Measurements from ENCODE around the gene MRPL32.
"Not testable (repeated sequence)": the region's sequence is repeated elsewhere in the genome, so short reads cannot be mapped to it uniquely, and the experiment has no call there.

Gene MRPL32

GRCh38 chr7:42931834-42932651 lies at the start of gene MRPL32, which contains the start of gene PSMA2:
MRPL32 (plus strand) TSS chr7:42932376; CDS start chr7:42932387, 11 bp downstream.
PSMA2 (minus strand) TSS chr7:42932174; CDS start chr7:42932158, 16 bp downstream.
- Histone ChIP-seq H3K27ac (ENCODE audit: low read depth, low read length) (peak within 1 kb of the TSS; percentile 56), H3K36me3 (ENCODE audit: low read length) (peaks cover 19% of the 10 kb centered on the region), H3K9ac (ENCODE audit: low read length) (peak within 1 kb of the TSS; percentile 93), H3K4me2 (ENCODE audit: low read depth, low read length, poor library complexity, severe bottlenecking) (peak within 1 kb of the TSS; percentile 99), H3K27me3 (ENCODE audit: low read length) (no peaks in the 10 kb centered on the region), H2AFZ (ENCODE audit: low read depth, low read length, severe bottlenecking) (peak within 1 kb of the TSS; percentile 85), H3K9me3 (ENCODE audit: insufficient read depth, low read length) (no peaks in the 10 kb centered on the region), H3F3A (ENCODE audit: insufficient read depth) (peaks cover 4% of the 10 kb centered on the region; the same call in 1 of the 2 replicates), H3K79me2 (ENCODE audit: insufficient read depth, low read length) (peaks cover 81% of the 10 kb centered on the region), H3K9me2 (replicated peaks; ENCODE audit: insufficient read depth, low read length) (no peaks in the 10 kb centered on the region), H3K4me3 (ENCODE audit: insufficient read depth, low read length, poor library complexity, severe bottlenecking) (peak within 1 kb of the TSS; percentile 99), H4K20me1 (ENCODE audit: low read depth, low read length) (peaks cover 27% of the 10 kb centered on the region; the same call in 1 of the 2 replicates)
- TF ChIP-seq CTCF (IDR thresholded peaks at IDR 0.05; ENCODE audit: insufficient read depth, low read length, poor library complexity, severe bottlenecking) (no peak), EZH2phosphoT487 (conservative IDR thresholded peaks at IDR 0.05; ENCODE audit: low read length) (no peak)

GRCh38 chr7:42883950-42884349 lies 48.2 kb upstream of the MRPL32 start:
- Histone ChIP-seq H3K27ac (ENCODE audit: low read depth, low read length) (no peak overlapping the region), H3K4me2 (ENCODE audit: low read depth, low read length, poor library complexity, severe bottlenecking) (no peak overlapping the region)

GRCh38 chr7:42885183-42885582 lies 47.0 kb upstream of the MRPL32 start:
- not testable (repeated sequence) for H3K27ac ChIP-seq (ENCODE audit: low read depth, low read length); H4K20me1 ChIP-seq (ENCODE audit: low read depth, low read length); H3K9me2 ChIP-seq (replicated peaks; ENCODE audit: insufficient read depth, low read length); H3K36me3 ChIP-seq (ENCODE audit: low read length); H3K79me2 ChIP-seq (ENCODE audit: insufficient read depth, low read length); H3K9me3 ChIP-seq (ENCODE audit: insufficient read depth, low read length); H3K27me3 ChIP-seq (ENCODE audit: low read length); H3K4me3 ChIP-seq (ENCODE audit: insufficient read depth, low read length, poor library complexity, severe bottlenecking); H3F3A ChIP-seq (ENCODE audit: insufficient read depth); H3K9ac ChIP-seq (ENCODE audit: low read length); H3K4me2 ChIP-seq (ENCODE audit: low read depth, low read length, poor library complexity, severe bottlenecking); H2AFZ ChIP-seq (ENCODE audit: low read depth, low read length, severe bottlenecking)

More at GRCh38 chr7:42883950-42884349, 48.2 kb upstream of the MRPL32 start:
- TF ChIP-seq EZH2phosphoT487 (conservative IDR thresholded peaks at IDR 0.05; ENCODE audit: low read length) (no peak), CTCF (IDR thresholded peaks at IDR 0.05; ENCODE audit: insufficient read depth, low read length, poor library complexity, severe bottlenecking) (no peak)
- H2AFZ ChIP-seq (ENCODE audit: low read depth, low read length, severe bottlenecking) = no peak overlapping the region
- H3K9ac ChIP-seq (ENCODE audit: low read length) = no peak overlapping the region
- no peaks in the 10 kb centered on the region for H4K20me1 ChIP-seq (ENCODE audit: low read depth, low read length)
- no peaks in the 10 kb centered on the region for H3K79me2 ChIP-seq (ENCODE audit: insufficient read depth, low read length)
- H3K36me3 ChIP-seq (ENCODE audit: low read length) = no peaks in the 10 kb centered on the region
- H3F3A ChIP-seq (ENCODE audit: insufficient read depth) = no peaks in the 10 kb centered on the region
- no peaks in the 10 kb centered on the region for H3K9me3 ChIP-seq (ENCODE audit: insufficient read depth, low read length)
- H3K27me3 ChIP-seq (ENCODE audit: low read length) = no peaks in the 10 kb centered on the region
- no peaks in the 10 kb centered on the region for H3K9me2 ChIP-seq (replicated peaks; ENCODE audit: insufficient read depth, low read length)
- no peak overlapping the region for H3K4me3 ChIP-seq (ENCODE audit: insufficient read depth, low read length, poor library complexity, severe bottlenecking)

- Histone ChIP-seq H3K36me3 (ENCODE audit: low read length) (no peaks in the 10 kb centered on the region), H3K4me2 (ENCODE audit: low read depth, low read length, poor library complexity, severe bottlenecking) (no peak overlapping the region), H3K9me3 (ENCODE audit: insufficient read depth, low read length) (no peaks in the 10 kb centered on the region), H3K27ac (ENCODE audit: low read depth, low read length) (no peak overlapping the region), H3K9ac (ENCODE audit: low read length) (no peak overlapping the region), H3K79me2 (ENCODE audit: insufficient read depth, low read length) (no peaks in the 10 kb centered on the region), H3K27me3 (ENCODE audit: low read length) (no peaks in the 10 kb centered on the region), H2AFZ (ENCODE audit: low read depth, low read length, severe bottlenecking) (no peak overlapping the region), H4K20me1 (ENCODE audit: low read depth, low read length) (no peaks in the 10 kb centered on the region), H3K4me3 (ENCODE audit: insufficient read depth, low read length, poor library complexity, severe bottlenecking) (no peak overlapping the region), H3K9me2 (replicated peaks; ENCODE audit: insufficient read depth, low read length) (no peaks in the 10 kb centered on the region), H3F3A (ENCODE audit: insufficient read depth) (no peaks in the 10 kb centered on the region)
- TF ChIP-seq EZH2phosphoT487 (conservative IDR thresholded peaks at IDR 0.05; ENCODE audit: low read length) = no peak
- TF ChIP-seq CTCF (IDR thresholded peaks at IDR 0.05; ENCODE audit: insufficient read depth, low read length, poor library complexity, severe bottlenecking) = no peak
Observed at GRCh38 chr7:42886129-42886528, 46.0 kb upstream of the MRPL32 start.
